Inferior parietal cortex (tissue), 1 donor: ENCODE measurements around the gene DMKN.
A peak's percentile ranks its signal among the peaks of the same experiment; 100 is the strongest.

Experiments
- DNase-seq: peaks from one replicate; pipeline ENCODE4 v3.0.0-alpha.2; 2016; ENCODE audit errors: extremely low spot score

The DMKN gene

GRCh38 chr19:35524181-35524837 lies 10.9 kb upstream of the DMKN start:
- no peak for DNase-seq

GRCh38 chr19:35522745-35523327 lies 9.4 kb upstream of the DMKN start:
- no peak for DNase-seq

GRCh38 chr19:35521124-35521743 lies 7.8 kb upstream of the DMKN start:
- no peak for DNase-seq

GRCh38 chr19:35519291-35519690 lies 5.8 kb upstream of the DMKN start:
- DNase-seq, result no peak

- no peak for DNase-seq
Measured at GRCh38 chr19:35518313-35518712, 4.9 kb upstream of the DMKN start.

GRCh38 chr19:35517342-35517741 lies 3.9 kb upstream of the DMKN start:
- DNase-seq, result no peak

- no peak for DNase-seq
Measured at GRCh38 chr19:35516310-35516709, 2.9 kb upstream of the DMKN start.

GRCh38 chr19:35514282-35514809 lies 897 bp upstream of the DMKN start:
- DNase-seq, result no peak

- DNase-seq, result no peak
Measured at GRCh38 chr19:35512831-35513627, 420 bp downstream of the DMKN start.

- DNase-seq, result no peak
Measured at GRCh38 chr19:35511337-35511736, 2.1 kb downstream of the DMKN start.

- no peak for DNase-seq
Measured at GRCh38 chr19:35510626-35510964, 2.9 kb downstream of the DMKN start.

- peak; percentile 62 for DNase-seq
Measured at GRCh38 chr19:35509861-35510625, 3.4 kb downstream of the DMKN start.

GRCh38 chr19:35509018-35509652 lies 4.3 kb downstream of the DMKN start:
- no peak for DNase-seq

- no peak for DNase-seq
Measured at GRCh38 chr19:35508129-35508528, 5.3 kb downstream of the DMKN start.

GRCh38 chr19:35507561-35507960 lies 5.9 kb downstream of the DMKN start:
- no peak for DNase-seq

GRCh38 chr19:35506011-35506410 lies 7.4 kb downstream of the DMKN start:
- no peak for DNase-seq

GRCh38 chr19:35502751-35503150 lies 10.7 kb downstream of the DMKN start:
- DNase-seq, result no peak

- DNase-seq, result no peak
Measured at GRCh38 chr19:35501684-35502083, 11.8 kb downstream of the DMKN start.

- no peak for DNase-seq
Measured at GRCh38 chr19:35500611-35501010, 12.8 kb downstream of the DMKN start.

GRCh38 chr19:35498984-35499527 lies 14.4 kb downstream of the DMKN start:
- no peak for DNase-seq

- DNase-seq, result no peak
Measured at GRCh38 chr19:35498220-35498619, 15.2 kb downstream of the DMKN start.
